CD4-positive, alpha-beta T cell treated with Interleukin-15 for 1 hour (primary cell): ENCODE data around the gene HS3ST5.
"Not testable (repeated sequence)": the region's sequence is repeated elsewhere in the genome, so short reads cannot be mapped to it uniquely, and the experiment has no call there.

Experiments
- DNase-seq: peaks from one replicate; pipeline ENCODE4 v3.0.0-alpha.2; 2020

HS3ST5 gene

DNA sequence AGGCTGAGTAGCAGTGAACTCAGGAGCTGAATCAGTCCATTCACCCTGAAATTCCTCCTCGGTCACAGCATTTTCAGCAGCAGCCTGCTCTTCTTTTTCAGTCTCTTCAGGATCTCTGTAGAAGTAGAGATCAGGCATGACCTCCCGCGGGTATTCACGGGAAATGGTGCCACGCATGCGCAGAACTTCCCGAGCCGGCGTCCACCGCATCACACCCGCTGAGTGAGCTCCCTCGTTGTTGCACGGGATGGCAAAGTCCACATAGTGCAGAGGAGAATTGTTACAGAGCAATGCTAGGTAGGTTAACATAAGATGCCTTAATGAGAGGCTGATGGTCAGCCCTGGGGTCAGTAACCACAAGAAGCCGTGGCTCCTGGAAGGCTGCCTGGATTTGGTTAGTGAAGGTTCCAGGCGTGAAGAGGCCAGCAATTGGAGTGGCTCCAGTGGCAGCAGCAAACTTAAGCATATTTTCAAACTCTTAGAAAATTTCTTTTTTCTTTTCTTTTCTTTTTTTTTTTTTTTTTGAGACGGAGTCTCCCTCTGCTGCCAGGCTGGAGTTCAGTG, 258.4 kb downstream of the HS3ST5 start:
- no peak for DNase-seq

DNA sequence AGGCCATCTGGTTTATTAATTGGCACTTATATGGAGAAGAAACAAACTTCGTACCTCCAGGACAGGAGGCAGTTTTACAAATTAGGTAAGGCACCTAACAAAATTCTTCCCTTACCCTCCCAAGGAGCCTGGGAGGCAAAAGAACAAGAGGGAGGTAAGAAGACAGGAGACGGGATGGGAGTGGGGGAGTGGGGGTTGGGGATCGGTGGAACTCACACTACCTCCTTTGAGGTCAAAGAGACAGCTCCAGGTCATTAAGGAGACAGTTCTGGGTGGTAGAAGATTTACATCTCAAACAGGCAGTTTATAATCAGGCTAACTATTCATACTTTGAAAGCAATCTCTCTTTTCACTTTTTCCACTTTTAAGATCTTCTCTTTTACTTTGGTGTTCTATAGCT, 259.6 kb downstream of the HS3ST5 start:
- DNase-seq, result no peak

DNA sequence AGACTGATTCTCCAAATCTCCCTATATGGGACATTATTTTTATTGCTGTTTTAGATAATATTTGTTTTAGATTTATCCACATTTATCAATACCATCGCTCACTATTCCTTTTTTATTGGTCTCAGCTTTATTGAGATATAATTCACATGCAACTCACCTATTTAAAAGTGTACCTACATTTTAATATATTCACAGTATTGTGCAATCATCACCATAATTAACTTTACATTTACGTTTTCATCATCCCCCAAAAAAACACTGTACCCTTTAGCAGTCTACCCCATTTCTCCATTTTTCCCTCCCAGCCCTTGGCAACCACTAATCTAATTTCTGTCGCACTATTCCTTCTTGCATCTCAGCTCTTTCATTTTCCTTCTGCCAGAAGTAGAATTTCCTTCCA, 261.1 kb downstream of the HS3ST5 start:
- no peak for DNase-seq

DNA sequence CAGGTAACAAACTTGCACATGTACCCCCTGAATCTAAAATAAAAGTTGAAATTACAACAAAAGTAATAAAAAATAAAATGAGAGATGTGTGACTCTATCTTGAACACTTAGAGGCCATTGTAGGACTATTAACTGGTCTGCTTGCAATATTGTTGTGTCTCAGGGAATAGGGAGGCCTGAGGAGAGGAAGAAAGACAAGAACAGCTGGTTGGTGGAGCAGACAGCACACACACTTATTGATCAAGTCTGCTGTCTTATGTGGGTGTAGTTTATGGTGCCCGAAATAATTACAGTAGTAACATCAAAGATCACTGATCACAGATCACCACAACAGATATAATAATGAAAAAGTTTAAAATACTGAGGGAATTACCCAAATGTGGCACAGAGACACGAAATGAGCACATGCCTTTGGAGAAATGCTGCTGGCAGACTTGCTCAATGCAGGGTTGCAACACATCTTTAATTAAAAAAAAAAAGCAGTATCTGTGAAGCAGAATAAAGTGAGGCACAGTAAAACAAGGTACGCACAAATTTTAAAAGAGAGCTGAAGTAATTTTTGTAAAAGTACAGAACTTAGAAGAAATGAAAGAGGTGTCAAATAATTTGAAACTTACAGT, 261.8 kb downstream of the HS3ST5 start:
- no peak for DNase-seq

DNA sequence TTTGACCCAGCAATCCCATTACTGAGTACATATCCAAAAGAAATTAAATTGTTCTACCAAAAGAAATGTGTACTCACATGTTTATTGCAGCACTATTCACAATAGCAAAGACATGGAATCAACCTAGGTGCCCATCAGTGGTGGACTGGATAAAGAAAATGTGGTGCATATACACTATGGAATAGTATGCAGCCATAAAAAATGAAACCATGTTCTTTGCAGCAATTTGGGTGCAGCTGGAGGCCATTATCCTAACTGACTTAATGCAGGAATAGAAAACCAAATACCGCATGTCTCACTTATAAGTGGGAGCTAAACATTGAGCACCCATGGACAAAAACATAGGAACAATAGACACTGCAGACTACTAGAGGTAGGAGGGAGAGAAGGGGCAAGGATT, 262.4 kb downstream of the HS3ST5 start:
- DNase-seq, result not testable (repeated sequence)

DNA sequence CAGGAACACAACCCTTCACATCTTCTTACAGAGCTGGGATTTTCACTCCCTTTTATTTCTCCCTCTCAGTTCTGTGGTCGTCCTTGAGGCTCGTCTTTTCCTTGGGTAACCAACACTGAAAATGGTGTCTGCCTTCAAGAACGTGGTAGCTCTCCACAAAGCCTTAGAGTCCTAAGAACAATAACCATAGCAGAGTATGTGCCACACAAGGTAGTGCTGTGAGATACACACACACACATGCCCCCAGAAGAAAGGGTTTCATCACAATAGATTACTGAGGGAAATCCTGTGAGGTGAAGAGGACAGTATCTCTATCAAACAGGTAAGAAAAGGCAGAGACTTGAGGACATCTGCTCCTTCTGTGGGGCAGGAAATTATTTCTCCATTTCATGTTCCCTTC, 267.0 kb downstream of the HS3ST5 start:
- no peak for DNase-seq

DNA sequence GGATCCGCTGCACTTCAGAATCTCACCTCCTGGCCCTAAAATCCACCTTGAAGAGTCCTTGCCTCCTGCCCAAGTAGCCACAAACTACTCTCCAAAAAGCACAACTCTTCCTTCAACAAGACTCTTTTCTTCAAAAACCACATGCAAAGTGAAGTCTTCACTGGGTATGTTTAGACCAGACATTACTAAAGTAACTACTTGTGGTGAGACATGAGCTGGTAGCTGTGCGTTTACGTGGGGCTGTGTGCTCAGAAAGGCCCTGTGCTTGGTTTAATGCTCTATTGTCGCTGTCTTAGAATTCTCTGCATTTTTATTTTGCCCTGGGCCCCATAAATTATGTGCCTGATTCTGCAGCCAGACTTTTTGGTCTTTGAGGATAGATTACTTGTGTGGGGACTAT, 267.5 kb downstream of the HS3ST5 start:
- DNase-seq, result no peak

DNA sequence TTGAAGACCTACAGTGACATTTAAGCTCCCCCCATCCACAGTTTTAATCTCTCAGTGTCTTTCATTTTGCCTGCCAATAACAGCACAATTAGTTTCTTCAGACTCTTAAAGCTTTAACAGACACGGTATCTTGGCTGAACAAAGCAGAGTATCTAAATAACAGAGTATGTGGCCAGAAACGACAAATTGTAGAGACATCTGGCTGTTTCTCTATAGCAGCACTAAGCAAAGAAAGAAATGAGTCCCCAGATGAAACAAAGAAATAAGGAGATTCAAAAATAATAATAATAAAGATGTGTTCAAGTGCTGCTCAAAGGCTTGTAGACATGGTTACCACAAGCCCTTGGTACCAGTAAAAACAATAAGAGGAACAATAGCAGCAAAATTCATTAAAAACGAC, 274.1 kb downstream of the HS3ST5 start:
- DNase-seq, result no peak

DNA sequence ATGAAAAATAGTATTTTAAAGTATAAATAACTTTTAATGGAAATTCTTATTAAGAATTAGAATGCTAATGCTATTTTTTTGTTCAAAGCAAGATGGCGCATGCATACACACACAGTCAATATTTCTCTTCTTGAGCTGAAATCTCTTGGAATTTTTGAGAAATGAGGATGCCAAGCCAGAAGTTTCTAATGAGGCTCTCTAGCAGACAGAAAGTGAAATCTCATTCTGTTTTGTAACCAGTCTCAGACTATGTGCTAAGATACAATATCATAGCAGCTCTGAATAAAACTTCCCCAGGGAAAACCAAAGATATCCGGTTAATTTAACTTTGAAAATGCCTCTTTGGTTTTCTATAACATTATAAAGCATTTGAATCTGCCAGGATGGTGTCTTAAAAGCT, 274.7 kb downstream of the HS3ST5 start:
- no peak for DNase-seq

DNA sequence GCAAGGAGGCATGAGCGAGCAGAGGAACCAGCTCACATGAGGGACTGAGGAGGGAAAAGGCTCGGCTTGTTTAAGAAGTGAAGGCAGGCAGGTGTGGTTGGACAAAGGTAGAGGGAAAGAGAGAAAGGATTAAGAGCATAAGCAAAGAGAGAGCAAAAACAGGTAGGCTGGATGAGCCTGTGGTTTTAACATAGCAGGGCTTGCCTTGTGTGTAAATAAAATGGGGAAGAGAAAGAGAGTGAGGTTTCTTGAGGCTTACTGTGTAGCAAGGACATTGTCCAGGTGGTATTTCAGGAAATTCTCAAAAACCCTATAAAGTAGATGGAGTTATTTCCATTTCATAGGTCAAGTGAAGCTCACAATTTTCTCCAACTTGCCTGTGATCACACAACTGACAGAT, 278.0 kb downstream of the HS3ST5 start:
- DNase-seq, result no peak

DNA sequence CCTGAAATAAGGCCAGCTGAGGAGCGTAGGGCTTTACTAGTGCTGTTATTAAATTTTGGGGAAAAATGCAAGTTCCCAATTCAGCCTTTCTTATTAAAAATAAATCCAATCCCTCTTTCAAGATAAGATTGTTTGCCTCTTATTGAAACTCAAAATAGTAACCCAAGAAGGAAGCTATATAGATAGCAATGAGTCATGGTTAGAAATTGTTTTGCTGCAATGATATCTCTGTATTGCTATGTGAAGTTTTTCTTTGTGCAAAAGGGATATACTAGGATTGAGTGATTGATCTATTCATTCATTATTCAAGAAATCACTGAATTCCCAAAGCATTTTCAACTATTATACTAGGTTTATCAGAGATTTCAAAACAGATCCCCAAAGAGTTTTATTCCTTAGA, 278.9 kb downstream of the HS3ST5 start:
- DNase-seq, result no peak

DNA sequence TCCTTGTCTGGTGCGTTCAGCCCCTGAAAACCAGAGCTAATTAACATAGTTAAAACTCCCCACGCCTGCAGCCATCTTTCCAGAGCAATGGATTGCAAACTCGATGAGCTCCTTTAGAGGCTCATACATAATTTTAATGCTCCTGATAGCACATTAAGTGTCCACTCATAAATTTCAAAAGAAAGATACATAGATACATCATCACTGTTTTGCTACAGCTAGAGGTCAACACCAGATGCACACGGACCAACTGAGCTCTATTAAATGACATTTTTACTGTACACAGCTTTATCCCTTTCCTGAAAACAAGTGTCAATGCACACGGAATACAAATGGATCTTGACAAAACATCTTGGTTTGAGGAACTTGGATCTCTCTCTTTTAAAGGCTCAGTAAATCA, 280.6 kb downstream of the HS3ST5 start:
- no peak for DNase-seq

DNA sequence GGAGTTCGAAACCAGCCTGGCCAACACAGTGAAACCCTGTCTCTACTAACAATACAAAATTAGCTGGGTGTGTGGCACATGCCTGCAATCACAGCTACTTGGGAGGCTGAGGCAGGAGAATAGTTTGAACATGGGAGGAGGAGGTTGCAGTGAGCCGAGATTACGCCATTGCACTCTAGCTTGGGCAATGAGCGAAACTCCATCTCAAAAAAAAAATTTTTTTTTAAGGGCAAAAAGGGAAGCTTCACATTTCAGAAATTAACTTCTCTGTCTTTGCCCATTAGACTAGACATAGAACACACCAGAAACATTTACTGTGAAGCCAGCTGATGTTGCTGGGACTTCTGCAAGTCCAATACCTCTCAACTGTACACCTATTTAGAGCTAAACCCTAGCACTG, 281.1 kb downstream of the HS3ST5 start:
- DNase-seq, result no peak

DNA sequence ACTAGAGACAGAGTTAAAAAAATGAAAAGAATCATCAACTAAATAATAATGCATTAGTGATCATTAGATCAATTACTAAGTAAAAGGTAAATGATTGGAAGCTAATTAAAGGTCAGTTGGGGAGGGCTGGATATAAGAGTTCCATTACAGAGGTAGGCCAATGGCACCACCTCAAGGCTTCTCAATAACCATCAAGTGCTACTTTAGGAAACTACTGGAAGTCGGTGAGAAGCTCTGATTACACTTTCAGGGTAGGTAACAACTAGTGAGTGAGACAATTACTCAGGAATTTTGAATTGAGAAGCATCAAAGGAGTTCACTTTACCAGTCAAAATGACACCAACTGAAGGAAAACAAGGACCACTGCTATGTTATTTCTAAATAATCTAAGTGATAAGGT, 281.7 kb downstream of the HS3ST5 start:
- DNase-seq, result no peak

DNA sequence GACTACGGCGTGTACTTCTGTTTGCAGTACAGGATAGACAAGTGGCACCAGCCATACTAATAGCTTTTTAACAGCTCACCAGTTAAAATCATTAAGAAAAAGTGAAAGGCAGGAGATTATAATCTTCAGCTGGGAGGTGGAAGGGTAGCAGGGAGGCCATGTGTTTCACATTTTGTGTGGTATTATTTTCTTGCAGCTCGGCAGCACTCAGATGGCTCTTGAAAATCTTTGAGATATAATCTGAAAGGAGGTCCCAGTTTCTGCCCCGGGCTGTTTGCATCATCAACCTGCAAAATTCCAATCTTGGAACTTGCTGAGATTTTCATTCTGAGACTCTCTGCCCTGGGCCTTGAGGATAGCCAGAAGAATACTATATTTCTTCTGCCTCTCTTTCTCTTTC, 284.4 kb downstream of the HS3ST5 start:
- no peak for DNase-seq

DNA sequence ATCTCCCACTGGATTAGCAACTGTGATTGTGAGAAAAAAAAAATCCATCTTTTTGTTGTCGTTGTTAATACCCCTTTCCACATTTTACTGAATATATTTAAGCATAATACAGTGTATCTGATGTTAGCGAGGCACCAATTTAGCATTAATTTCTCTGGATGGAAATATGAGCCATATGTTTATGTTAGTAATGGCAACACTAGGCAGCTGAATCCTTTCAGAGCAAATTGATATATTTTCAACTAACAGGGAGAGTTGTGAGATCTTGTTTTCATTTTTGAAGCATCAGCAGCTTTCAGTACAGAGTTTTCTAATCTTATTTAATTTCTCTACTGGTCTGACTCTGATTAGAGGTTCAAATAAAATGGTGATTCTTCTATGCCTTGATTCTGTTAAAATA, 287.1 kb downstream of the HS3ST5 start:
- no peak for DNase-seq

DNA sequence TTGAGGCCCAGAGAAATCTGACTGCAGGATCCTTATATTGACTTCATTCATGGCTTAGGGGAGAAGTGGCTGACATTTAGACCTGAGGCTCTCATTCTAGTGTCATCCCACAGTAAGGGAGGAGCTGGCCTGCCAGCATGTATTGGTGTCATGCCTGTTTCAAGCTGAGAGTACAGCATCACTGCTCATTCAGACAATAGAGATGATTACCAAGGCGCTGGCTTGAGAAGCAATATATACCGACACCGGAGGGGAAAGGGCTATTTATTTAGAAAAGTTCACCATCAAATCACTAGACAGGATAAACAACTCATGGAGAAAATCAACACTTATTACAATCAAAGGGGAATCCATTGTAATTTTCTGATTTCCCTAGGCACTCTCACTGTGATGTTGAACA, 287.5 kb downstream of the HS3ST5 start:
- no peak for DNase-seq

DNA sequence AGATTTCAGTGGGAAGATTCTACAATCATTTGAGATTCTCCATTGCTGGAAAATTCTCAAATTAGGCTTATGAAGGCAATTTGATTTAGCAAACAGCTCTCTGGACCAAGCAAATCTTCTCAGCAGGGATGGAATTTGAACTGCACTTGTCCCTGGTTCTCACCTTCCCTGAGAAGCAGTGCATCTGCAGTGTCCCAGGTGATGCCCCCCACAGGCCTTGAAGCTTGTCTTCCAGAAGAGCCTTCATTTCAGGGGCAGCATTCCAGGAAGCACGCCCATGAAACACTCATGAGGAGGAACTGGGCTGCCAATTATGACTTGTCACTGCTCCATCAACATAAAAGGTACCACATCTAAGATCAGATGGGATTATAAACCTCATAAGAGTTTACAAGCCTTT, 289.0 kb downstream of the HS3ST5 start:
- DNase-seq, result no peak

DNA sequence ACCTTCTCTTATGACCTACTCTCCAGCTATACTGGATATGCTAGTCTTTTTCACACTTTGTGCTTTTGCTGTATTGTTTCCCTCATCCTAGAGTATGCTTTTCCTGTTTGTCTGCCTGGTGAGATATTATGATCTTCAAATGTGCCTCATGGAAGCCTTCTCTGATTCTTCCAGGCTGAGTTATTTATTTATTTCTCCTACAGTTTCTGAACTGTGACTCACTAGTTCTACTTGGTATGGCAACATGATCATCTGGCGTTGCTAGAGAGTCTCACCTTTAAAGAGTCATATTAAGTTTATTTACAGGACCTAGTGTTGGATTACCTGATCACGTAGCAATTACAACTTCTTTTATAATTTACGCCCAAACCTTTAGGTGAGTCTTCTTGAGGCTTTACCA, 290.7 kb downstream of the HS3ST5 start:
- no peak for DNase-seq

DNA sequence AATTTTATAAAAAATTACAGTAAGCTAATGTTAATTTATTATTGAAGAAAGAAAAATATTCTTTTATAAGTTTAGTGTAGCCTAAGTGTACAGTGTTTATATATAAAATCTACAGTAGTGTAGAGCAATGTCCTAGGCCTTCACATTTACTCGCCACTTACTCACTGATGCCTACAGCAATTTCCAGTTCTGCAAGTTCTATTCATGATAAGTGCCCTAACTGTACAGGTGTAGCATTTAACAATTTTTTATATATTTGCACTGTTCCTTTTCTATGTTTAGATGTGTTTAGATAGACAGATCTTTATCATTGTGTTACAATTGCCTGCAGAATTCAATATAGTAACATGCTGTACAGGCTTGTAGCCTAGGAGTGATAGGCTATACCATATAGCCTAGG, 291.8 kb downstream of the HS3ST5 start:
- no peak for DNase-seq

DNA sequence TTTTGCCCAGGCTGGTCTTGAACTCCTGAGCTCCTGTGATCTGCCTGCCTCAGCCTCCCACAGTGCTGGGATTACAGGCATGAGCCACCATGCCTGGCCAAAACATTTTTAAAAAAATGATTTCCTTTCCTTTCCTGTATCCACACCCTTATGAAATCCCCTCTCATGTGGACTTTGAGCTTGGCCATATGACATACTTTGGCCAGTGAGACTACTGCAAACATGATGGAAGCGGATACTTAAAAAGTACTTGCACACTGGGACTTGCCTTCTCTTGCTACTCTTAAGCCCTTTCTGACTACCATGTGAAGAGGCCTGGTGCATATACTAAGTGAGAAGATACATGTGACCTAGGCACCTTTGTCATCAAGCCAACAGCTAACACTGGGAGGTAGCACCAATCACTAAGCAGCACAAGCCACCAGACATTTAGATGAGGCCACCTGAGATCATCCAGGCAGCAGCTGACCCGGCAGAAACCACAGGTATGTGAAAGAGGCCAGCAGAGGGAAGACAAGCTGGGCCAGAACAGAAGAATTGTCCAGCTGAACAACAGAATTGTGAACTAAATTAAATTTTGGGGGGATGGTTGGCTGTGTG, 293.4 kb downstream of the HS3ST5 start:
- no peak for DNase-seq

DNA sequence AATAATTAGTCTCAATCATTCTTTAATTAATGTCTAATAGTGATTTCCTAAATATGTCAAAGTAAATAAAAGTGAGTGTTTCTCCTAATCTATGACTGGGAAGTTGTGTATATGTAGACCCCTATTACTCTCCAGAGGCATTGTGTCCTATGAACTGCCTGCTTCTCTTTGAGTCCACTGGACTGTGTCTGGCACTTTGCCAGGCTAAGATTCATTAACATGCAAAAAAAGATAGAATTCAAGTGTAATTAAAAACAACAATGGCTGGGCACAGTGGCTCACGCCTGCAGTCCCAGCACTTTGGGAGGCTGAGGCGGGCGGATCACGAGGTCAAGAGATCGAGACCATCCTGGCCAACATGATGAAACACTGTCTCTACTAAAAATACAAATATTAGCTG, 298.3 kb downstream of the HS3ST5 start:
- not testable (repeated sequence) for DNase-seq

DNA sequence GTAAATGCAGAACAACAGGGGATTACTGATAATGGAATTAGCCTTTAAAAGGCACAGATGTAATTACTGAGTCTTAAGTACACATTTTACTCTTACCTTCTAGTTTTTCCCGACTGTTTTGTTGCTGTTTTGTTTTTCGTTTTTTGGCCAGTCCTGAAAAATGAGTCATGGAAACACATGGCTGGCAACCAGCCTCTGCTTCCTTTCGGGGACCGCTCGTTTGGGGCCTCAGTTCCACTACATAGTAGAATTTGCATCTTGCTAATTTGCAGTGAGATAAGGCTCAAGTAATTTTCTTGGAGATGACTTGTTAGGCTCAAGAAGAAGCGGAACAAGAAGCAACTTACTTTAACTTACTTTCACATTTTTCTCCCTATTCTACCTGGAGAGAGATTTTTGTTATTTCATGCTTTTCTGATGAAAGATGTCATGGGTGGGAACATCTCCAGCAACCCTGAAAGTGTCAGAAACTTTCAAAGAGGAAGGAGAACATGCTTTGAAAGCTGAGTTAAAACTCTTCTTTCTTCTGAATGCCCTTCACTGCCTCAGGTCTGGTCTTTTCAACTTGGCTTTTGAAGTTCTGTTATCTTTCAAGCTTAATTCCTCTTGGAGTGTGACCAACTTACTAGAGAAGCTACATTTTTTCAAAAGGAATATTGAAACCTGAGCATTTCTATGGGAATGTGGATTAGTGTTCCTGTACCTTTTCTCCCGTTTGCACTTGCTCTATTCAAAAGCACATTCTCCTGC, 300.4 kb downstream of the HS3ST5 start:
- DNase-seq, result no peak

DNA sequence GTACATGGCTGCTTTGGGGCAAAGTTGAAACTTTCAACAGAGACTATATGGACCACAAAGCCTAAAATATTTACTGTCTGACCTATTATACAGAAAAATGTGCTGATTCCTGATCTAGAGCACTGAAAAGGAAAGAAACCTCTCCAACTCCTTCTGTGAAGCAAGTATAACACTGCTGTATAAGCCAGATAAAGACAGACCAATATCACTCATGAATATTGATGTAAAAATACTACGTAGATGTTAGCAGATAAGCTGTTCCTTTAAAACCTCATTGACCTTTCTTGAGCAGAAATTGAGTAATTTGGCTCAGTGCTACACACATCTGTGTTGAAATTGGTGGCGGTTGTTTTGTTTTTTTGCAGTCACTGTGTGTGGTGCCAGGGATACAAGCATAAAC, 302.0 kb downstream of the HS3ST5 start:
- DNase-seq, result no peak
